Neural progenitor cell (in vitro differentiated cells): ENCODE measurements around the gene TNIK. TPM values are rescaled to one million over a fixed set of nuclear protein-coding genes. Genes with fewer than 3 reads are reported as not detected.

Source experiments
- DNase-seq: peaks from one replicate; pipeline ENCODE4 v3.0.0-alpha.2; 2016; ENCODE audit warnings: low spot score
- H2AFZ ChIP-seq: fragments of 200-600 bp; sonication (generic); replicated peaks from 2 replicates; pipeline ENCODE4 v1.6.1; 2016; ENCODE audit warnings: antibody characterized with exemption
- H3F3A ChIP-seq: fragments of 200-600 bp; sonication (generic); 2 replicates; pipeline ENCODE4 v1.6.1; 2016; ENCODE audit warnings: antibody characterized with exemption, low read depth
- H3K27ac ChIP-seq: fragments of 200-600 bp; sonication (generic); 2 replicates; pipeline ENCODE4 v1.5.1; 2016; ENCODE audit warnings: mild to moderate bottlenecking
- H3K27me3 ChIP-seq: fragments of 200-600 bp; sonication (generic); 2 replicates; pipeline ENCODE4 v1.6.1; 2016; ENCODE audit warnings: mild to moderate bottlenecking, moderate library complexity
- H3K36me3 ChIP-seq: fragments of 200-600 bp; sonication (generic); 2 replicates; pipeline ENCODE4 v1.5.1; 2016
- H3K4me1 ChIP-seq: fragments of 200-600 bp; sonication (generic); 2 replicates; pipeline ENCODE4 v1.6.1; 2016; ENCODE audit warnings: mixed run types
- H3K4me2 ChIP-seq: fragments of 200-600 bp; sonication (generic); 2 replicates; pipeline ENCODE4 v1.6.1; 2016
- H3K4me3 ChIP-seq: fragments of 200-600 bp; sonication (generic); 2 replicates; pipeline ENCODE4 v1.5.1; 2016
- H3K79me2 ChIP-seq: fragments of 200-600 bp; sonication (generic); 2 replicates; pipeline ENCODE4 v1.6.1; 2016; ENCODE audit warnings: low read depth
- H3K9ac ChIP-seq: fragments of 200-600 bp; sonication (generic); 2 replicates; pipeline ENCODE4 v1.6.1; 2016
- H3K9me3 ChIP-seq: fragments of 200-600 bp; sonication (generic); 2 replicates; pipeline ENCODE4 v1.5.1; 2016; ENCODE audit warnings: low read depth
- H4K20me1 ChIP-seq: fragments of 200-600 bp; sonication (generic); 2 replicates; pipeline ENCODE4 v1.6.1; 2016; ENCODE audit warnings: low read depth
- H3K27ac Mint-ChIP-seq: 3 replicates; pipeline ENCODE4 v1.8.0; 2021; ENCODE audit warnings: mixed read lengths
- H3K27me3 Mint-ChIP-seq: 2 replicates; pipeline ENCODE4 v1.8.0; 2022; ENCODE audit warnings: low read depth, mild to moderate bottlenecking, inconsistent platforms, moderate library complexity, mixed read lengths; ENCODE audit not compliant: insufficient read depth
- H3K36me3 Mint-ChIP-seq: 3 replicates; pipeline ENCODE4 v1.8.0; 2021; ENCODE audit warnings: mixed read lengths
- H3K4me1 Mint-ChIP-seq: 3 replicates; pipeline ENCODE4 v1.8.0; 2021; ENCODE audit warnings: mixed read lengths
- H3K4me3 Mint-ChIP-seq: 3 replicates; pipeline ENCODE4 v1.8.0; 2021; ENCODE audit warnings: mild to moderate bottlenecking, moderate library complexity, mixed read lengths
- H3K9me3 Mint-ChIP-seq: 3 replicates; pipeline ENCODE4 v1.8.0; 2020; ENCODE audit warnings: mixed read lengths
- CTCF ChIP-seq: fragments of 200-600 bp; sonication (generic); IDR thresholded peaks from 2 replicates; pipeline ENCODE4 v1.5.1; 2017; ENCODE audit warnings: antibody characterized with exemption, mild to moderate bottlenecking
- EZH2 ChIP-seq: fragments of 200-600 bp; sonication (generic); IDR thresholded peaks from 2 replicates; pipeline ENCODE4 v1.6.1; 2017; ENCODE audit warnings: antibody characterized with exemption, mild to moderate bottlenecking, moderate library complexity
- EZH2phosphoT487 ChIP-seq: fragments of 200-600 bp; sonication (generic); IDR thresholded peaks from 2 replicates; pipeline ENCODE4 v1.6.1; 2017; ENCODE audit warnings: antibody characterized with exemption
- total RNA-seq: library from RNA; depleted of rRNA; stranded (reverse); fragments of >200 nt; gene quantifications from 2 replicates; pipeline ENCODE4 v1.2.3, GENCODE V29; 2015; ENCODE audit warnings: low replicate concordance

Gene TNIK
- total RNA-seq, 1 donor from 2014 or later: 3.0 TPM

GRCh38 chr3:171228240-171228639 is 232.0 kb downstream of the TNIK start:
- no peaks in the 10 kb centered on the region for H3F3A ChIP-seq
- no peaks in the 10 kb centered on the region for H3K4me1 ChIP-seq
- no peaks in the 10 kb centered on the region for H3K36me3 ChIP-seq
- Mint-ChIP-seq H3K27ac (no peak overlapping the region), H3K9me3 (peaks cover 5% of the 10 kb centered on the region), H3K4me1 (peaks cover 6% of the 10 kb centered on the region), H3K27me3 (no peaks in the 10 kb centered on the region), H3K4me3 (no peak overlapping the region), H3K36me3 (peaks cover 10% of the 10 kb centered on the region)
- H3K27me3 ChIP-seq: no peaks in the 10 kb centered on the region
- H3K9me3 ChIP-seq: no peaks in the 10 kb centered on the region
- no peaks in the 10 kb centered on the region for H3K79me2 ChIP-seq
- no peaks in the 10 kb centered on the region for H4K20me1 ChIP-seq
- no peak overlapping the region for H3K4me3 ChIP-seq
- no peak for DNase-seq
- TF ChIP-seq EZH2phosphoT487 (no peak), CTCF (no peak), EZH2 (no peak)
- H3K27ac ChIP-seq: no peak overlapping the region
- H2AFZ ChIP-seq: no peak overlapping the region
- no peak overlapping the region for H3K4me2 ChIP-seq
- H3K9ac ChIP-seq: no peak overlapping the region

GRCh38 chr3:171227828-171228227 is 232.4 kb downstream of the TNIK start:
- no peaks in the 10 kb centered on the region for H3F3A ChIP-seq
- H3K4me3 ChIP-seq: no peak overlapping the region
- no peaks in the 10 kb centered on the region for H3K27me3 ChIP-seq
- no peaks in the 10 kb centered on the region for H3K9me3 ChIP-seq
- no peak overlapping the region for H3K9ac ChIP-seq
- Mint-ChIP-seq H3K27me3 (no peaks in the 10 kb centered on the region), H3K27ac (no peak overlapping the region), H3K4me1 (peaks cover 6% of the 10 kb centered on the region), H3K9me3 (peaks cover 5% of the 10 kb centered on the region), H3K4me3 (no peak overlapping the region), H3K36me3 (peaks cover 10% of the 10 kb centered on the region)
- TF ChIP-seq CTCF (no peak), EZH2 (no peak), EZH2phosphoT487 (no peak)
- no peaks in the 10 kb centered on the region for H3K36me3 ChIP-seq
- H4K20me1 ChIP-seq: no peaks in the 10 kb centered on the region
- no peak overlapping the region for H2AFZ ChIP-seq
- no peak overlapping the region for H3K27ac ChIP-seq
- H3K79me2 ChIP-seq: no peaks in the 10 kb centered on the region
- no peak for DNase-seq
- H3K4me2 ChIP-seq: no peak overlapping the region
- H3K4me1 ChIP-seq: no peaks in the 10 kb centered on the region

GRCh38 chr3:171227359-171227758 is 232.8 kb downstream of the TNIK start:
- Histone ChIP-seq H3K36me3 (no peaks in the 10 kb centered on the region), H3K79me2 (no peaks in the 10 kb centered on the region), H4K20me1 (no peaks in the 10 kb centered on the region), H3K27me3 (no peaks in the 10 kb centered on the region), H3K9me3 (no peaks in the 10 kb centered on the region), H3K4me1 (no peaks in the 10 kb centered on the region), H2AFZ (no peak overlapping the region), H3F3A (no peaks in the 10 kb centered on the region), H3K4me3 (no peak overlapping the region), H3K9ac (no peak overlapping the region), H3K4me2 (no peak overlapping the region), H3K27ac (no peak overlapping the region)
- H3K4me1 Mint-ChIP-seq: peaks cover 6% of the 10 kb centered on the region
- H3K9me3 Mint-ChIP-seq: peaks cover 5% of the 10 kb centered on the region
- no peaks in the 10 kb centered on the region for H3K27me3 Mint-ChIP-seq
- H3K27ac Mint-ChIP-seq: no peak overlapping the region
- no peak for DNase-seq
- peaks cover 10% of the 10 kb centered on the region for H3K36me3 Mint-ChIP-seq
- no peak for TF ChIP-seq EZH2phosphoT487
- TF ChIP-seq CTCF: no peak
- TF ChIP-seq EZH2: no peak
- H3K4me3 Mint-ChIP-seq: no peak overlapping the region
